Omental fat pad (tissue), 4 donors: Measurements from ENCODE around the gene PTPRG. TPM values are rescaled to one million over a fixed set of nuclear protein-coding genes. Genes with fewer than 3 reads are reported as not detected.

Experiments
- ATAC-seq: fragments of 150-250 bp; one replicate; pipeline ENCODE4 v1.9.1; 2016; ENCODE audit warnings: mild to moderate bottlenecking, moderate library complexity; ENCODE audit not compliant: low FRiP score
- DNase-seq: peaks from one replicate; pipeline ENCODE4 v3.0.0-alpha.2; 2019; ENCODE audit warnings: low spot score
- total RNA-seq, 4 donors: library from RNA; depleted of rRNA; stranded (reverse); fragments of >200 nt; gene quantifications; one replicate each; pipeline ENCODE4 v1.1.0, GENCODE V29; 2016
- TF ChIP-seq, protein P1 (sequence below), 3 donors: fragments of 450-650 bp; IDR thresholded peaks; one replicate each; pipeline ENCODE4 v1.5.1; 2016 to 2017; ENCODE audit warnings: antibody characterized with exemption in 3 of 3, mild to moderate bottlenecking in 3 of 3, moderate library complexity in 2 of 3

PTPRG gene
- total RNA-seq, 4 donors from 2014 or later = 90.0 to 172 (median 104) TPM

DNA sequence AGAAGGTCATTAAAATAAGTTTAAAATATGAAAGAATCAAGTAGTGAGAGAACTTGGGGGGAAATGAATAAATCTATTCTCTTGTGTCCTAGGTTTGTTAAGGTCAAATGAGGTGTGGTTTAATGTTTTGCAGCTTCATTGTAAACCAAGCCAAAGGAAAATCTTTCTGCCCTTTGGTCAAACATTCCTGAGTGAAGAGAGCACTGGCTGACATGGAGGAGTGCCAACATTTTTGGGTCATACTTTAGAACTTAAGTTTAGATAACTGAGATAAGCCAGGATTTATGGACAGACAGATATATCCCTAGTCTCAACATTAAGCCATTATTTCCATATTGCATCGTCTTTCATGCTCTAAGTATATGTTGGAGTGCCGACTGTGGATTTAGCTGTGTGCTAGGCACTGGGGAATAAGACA, 66.4 kb downstream of the PTPRG start:
- TF ChIP-seq, protein P1, sequence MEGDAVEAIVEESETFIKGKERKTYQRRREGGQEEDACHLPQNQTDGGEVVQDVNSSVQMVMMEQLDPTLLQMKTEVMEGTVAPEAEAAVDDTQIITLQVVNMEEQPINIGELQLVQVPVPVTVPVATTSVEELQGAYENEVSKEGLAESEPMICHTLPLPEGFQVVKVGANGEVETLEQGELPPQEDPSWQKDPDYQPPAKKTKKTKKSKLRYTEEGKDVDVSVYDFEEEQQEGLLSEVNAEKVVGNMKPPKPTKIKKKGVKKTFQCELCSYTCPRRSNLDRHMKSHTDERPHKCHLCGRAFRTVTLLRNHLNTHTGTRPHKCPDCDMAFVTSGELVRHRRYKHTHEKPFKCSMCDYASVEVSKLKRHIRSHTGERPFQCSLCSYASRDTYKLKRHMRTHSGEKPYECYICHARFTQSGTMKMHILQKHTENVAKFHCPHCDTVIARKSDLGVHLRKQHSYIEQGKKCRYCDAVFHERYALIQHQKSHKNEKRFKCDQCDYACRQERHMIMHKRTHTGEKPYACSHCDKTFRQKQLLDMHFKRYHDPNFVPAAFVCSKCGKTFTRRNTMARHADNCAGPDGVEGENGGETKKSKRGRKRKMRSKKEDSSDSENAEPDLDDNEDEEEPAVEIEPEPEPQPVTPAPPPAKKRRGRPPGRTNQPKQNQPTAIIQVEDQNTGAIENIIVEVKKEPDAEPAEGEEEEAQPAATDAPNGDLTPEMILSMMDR (IDR thresholded peaks at IDR 0.05) = no peak
- DNase-seq (no peak), ATAC-seq (no peak)

DNA sequence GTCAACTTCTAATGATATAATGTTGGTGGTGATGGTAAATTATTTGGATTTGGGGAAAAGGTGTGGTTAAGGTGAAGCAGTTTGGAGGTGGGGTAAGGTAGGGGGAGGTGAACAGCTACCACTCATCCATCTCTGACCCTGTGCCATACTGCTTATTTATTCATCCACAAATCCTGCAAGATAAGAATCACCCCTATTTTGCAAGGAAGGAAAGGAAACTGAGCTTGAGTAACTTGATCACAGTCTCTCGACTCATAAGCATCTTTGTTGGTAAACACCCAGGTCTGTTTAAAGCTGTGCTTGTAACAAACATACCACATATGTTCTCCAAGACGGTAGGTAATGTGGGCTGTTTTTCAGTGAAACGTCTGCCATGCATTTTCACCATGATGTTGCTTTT, 67.3 kb downstream of the PTPRG start:
- no peak for ATAC-seq

DNA sequence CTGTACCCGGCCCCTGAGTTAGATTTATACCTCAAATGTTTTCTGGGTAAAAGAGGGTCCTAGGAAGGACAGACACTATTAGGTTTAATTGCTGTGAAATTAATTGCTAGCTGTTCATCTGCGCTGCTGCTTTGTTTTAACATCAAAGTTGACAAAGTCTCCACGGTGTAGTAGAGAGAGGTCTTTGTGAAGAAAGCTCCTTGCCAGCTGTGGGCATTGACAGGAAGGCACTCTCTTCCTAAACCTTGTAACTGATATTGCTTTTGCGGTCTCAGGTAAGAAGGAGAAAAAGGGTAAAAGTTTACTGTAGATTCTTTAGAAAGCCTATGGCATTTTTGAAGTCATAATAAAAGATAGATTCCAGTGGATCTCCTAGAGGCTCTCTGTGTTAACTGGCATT, 68.1 kb downstream of the PTPRG start:
- no peak for ATAC-seq
- TF ChIP-seq, protein P1 (IDR thresholded peaks at IDR 0.05) = no peak
- DNase-seq = no peak

More for the DNA sequence above, 67.3 kb downstream of the PTPRG start:
- TF ChIP-seq, protein P1 (IDR thresholded peaks at IDR 0.05) = no peak
- DNase-seq = no peak

DNA sequence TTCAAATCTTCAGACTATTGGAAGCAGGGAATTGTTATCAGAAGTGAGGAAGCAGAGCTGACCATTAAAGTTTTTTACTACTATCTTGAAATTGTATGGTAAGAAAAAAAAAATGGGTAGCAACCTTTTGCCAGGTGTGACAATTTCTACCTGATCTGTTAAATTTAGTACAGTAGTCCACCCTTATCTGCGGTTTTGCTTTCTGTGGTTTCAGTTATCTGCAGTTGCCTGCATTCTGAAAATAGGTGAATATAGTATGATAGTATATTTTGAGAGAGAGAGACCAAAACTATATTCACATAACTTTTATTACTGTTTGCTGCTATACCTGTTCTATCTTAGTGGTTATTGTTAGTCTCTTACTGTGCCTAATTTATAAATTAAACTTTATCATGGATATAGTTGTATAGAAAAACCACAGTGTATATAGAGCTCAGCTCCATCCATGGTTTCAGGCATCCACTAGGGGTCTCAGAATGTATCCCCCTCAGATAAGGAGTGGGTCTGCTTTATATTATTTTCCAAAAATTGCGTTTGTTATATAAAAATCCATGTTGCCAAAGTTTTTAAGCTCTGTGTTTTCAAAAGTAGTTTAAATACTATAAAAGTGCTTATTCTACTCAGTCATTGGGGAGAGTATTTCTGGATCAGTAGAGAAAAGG, 69.9 kb downstream of the PTPRG start:
- DNase-seq = no peak
- ATAC-seq = no peak
- TF ChIP-seq, protein P1 (IDR thresholded peaks at IDR 0.05) = no peak

DNA sequence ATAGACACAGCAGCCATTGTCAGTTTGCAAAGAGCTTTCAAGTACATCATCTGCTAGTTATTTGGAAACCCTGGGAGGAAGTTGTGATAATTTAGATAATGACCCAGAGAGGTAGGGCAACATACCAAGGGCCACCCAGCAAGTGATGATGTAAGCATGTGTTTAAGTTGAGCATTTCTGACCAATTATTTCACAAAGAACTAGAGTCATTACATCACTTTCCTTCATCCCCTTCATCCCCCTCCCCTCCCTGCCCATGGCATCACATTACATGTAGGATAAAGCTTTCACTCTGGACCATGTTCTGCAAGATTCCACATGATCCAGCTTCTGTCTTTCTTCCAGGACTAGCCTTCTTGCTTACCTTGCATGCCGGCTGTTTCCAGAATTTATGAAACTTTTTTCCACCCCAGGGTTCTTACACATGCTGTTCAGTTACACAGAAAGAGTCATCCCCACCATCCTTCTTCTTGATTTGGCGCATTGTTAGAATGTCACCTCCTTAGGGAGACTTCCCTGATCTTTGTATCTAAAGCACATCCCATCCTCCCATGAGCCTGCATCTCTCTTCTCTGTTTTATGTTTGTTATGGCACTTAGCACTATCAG, 71.3 kb downstream of the PTPRG start:
- TF ChIP-seq, protein P1 (IDR thresholded peaks at IDR 0.05) = no peak
- ATAC-seq (no peak), DNase-seq (no peak)

DNA sequence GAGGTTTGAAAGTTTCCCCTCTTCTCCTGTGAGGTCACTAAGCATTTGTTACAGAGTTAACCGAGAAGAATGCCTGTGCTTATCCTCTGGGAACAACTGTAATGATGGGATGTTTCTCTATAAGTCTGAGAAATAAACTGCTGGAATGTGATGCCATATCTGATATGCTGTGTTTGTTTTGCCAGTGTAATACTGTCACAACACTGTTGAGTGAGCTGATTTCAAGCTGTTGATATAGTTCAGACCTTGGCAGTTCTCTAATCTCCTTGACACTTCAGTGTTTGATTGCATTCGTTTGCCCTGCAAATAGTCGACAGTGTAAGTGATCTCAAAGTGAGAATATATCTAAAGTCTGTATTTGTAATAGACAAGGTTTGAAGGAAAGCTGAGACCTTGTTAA, 73.3 kb downstream of the PTPRG start:
- ATAC-seq (no peak), DNase-seq (no peak)
- TF ChIP-seq, protein P1 (IDR thresholded peaks at IDR 0.05) = no peak
